Fibroblast of lung (primary cell): ENCODE data around the gene CPNE2. TPM values are rescaled to one million over a fixed set of nuclear protein-coding genes. Genes with fewer than 3 reads are reported as not detected.

Experiments used
- DNase-seq, 2 donors: peaks; one replicate each; pipeline versions ENCODE4 v3.0.0 to v3.0.0-alpha.2; 2010; ENCODE audit warnings: low read depth in 2 of 2
- H2AFZ ChIP-seq: 2 replicates; pipeline ENCODE4 v1.5.1; 2012; ENCODE audit warnings: low read length, control low read depth, inconsistent platforms
- H3K27ac ChIP-seq: 2 replicates; pipeline ENCODE4 v1.5.1; 2011; ENCODE audit warnings: low read length, control low read depth; ENCODE audit not compliant: insufficient read depth
- H3K27me3 ChIP-seq: 2 replicates; pipeline ENCODE4 v1.5.1; 2011; ENCODE audit warnings: mild to moderate bottlenecking, low read length; ENCODE audit not compliant: control insufficient read depth, insufficient read depth
- H3K36me3 ChIP-seq: 2 replicates; pipeline ENCODE4 v1.5.1; 2011; ENCODE audit warnings: low read length; ENCODE audit not compliant: control insufficient read depth, insufficient read depth
- H3K4me1 ChIP-seq: 2 replicates; pipeline ENCODE4 v1.5.1; 2011; ENCODE audit warnings: low read length; ENCODE audit not compliant: control insufficient read depth, insufficient read depth; ENCODE audit errors: extremely low read depth
- H3K4me2 ChIP-seq: 2 replicates; pipeline ENCODE4 v1.5.1; 2011; ENCODE audit warnings: low read length, control low read depth; ENCODE audit not compliant: insufficient read depth; ENCODE audit errors: extremely low read depth
- H3K4me3 ChIP-seq, 4 experiments: fragments of 200-600 bp in 1 of 4; sonication (generic) in 1 of 4; replicated peaks in 1 of 4; 2 replicates each; pipeline ENCODE4 v1.5.1; 2011 to 2016; ENCODE audit warnings: low read length in 4 of 4, low read depth in 3 of 4, mild to moderate bottlenecking in 3 of 4, control low read depth in 2 of 4, inconsistent platforms in 1 of 4, mixed read lengths in 1 of 4; ENCODE audit not compliant: insufficient read depth in 1 of 4; ENCODE audit errors: control extremely low read depth in 1 of 4
- H3K79me2 ChIP-seq: 2 replicates; pipeline ENCODE4 v1.5.1; 2012; ENCODE audit warnings: mild to moderate bottlenecking, low read length, inconsistent platforms; ENCODE audit not compliant: control insufficient read depth, insufficient read depth
- H3K9ac ChIP-seq: 2 replicates; pipeline ENCODE4 v1.5.1; 2011; ENCODE audit warnings: mild to moderate bottlenecking, low read length, control low read depth; ENCODE audit not compliant: insufficient read depth
- H3K9me3 ChIP-seq: 2 replicates; pipeline ENCODE4 v1.5.1; 2012; ENCODE audit warnings: low read depth, low read length; ENCODE audit not compliant: control insufficient read depth, insufficient read depth
- H4K20me1 ChIP-seq: 2 replicates; pipeline ENCODE4 v1.5.1; 2011; ENCODE audit warnings: low read length; ENCODE audit not compliant: control insufficient read depth, insufficient read depth; ENCODE audit errors: extremely low read depth
- CTCF ChIP-seq, 2 donors: IDR thresholded peaks in 1 of 2; conservative IDR thresholded peaks in 1 of 2; 1 replicate in 1 of 2; 2 replicates in 1 of 2; pipeline ENCODE4 v1.5.1; 2011 to 2012; ENCODE audit warnings: low read length in 2 of 2, control low read depth in 1 of 2, inconsistent platforms in 1 of 2, low read depth in 1 of 2, mild to moderate bottlenecking in 1 of 2
- EZH2 ChIP-seq: IDR thresholded peaks from 2 replicates; pipeline ENCODE4 v1.5.1; 2012; ENCODE audit warnings: low read length, control low read depth, mild to moderate bottlenecking; ENCODE audit errors: missing control alignments
- polyA plus RNA-seq, 2 donors: library from polyadenylated mRNA; depleted of rRNA in 1 of 2; stranded (reverse) in 1 of 2; unstranded in 1 of 2; fragments of >200 nt; gene quantifications; 2 replicates each; pipeline ENCODE4 v1.2.1, GENCODE V29; 2011 to 2012; ENCODE audit warnings: missing spikeins in 1 of 2
- total RNA-seq: library from RNA; depleted of rRNA; stranded (reverse); fragments of >200 nt; gene quantifications from 2 replicates; pipeline ENCODE4 v1.2.1, GENCODE V29; 2014

The CPNE2 gene
- total and polyA plus RNA-seq, 2 donors (not counting 1 experiment from before 2014, with no cell fraction given) = 20.5 to 39.6 TPM

DNA sequence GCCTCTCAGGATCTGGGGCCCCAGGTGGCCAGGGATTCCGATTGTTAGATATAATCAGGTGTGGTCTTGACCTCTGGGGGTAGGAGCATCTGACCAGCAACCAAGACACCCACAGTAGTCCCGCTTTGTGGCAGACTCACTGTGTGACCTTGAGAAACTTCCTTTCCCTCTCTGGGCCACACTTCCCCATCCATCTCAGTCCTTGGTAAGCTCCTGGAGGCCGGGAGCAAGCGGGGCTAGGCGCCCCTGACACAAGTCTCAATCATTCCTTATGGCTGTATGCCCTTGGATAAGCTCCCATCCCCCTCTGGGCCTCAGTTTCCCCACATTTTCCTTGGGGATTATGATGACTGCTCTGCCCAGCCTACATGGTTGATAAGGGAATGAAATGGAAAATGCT is 21.3 kb downstream of the CPNE2 start:
- H3K4me2 ChIP-seq = no peak overlapping the region
- no peak for TF ChIP-seq EZH2
- TF ChIP-seq CTCF (conservative IDR thresholded peaks at IDR 0.05 in 1 of 2, IDR thresholded peaks at IDR 0.05 in 1 of 2; ENCODE audit: low read depth in 1 of 2, low read length in 2 of 2) = no peak

GRCh38 chr16:57115168-57115513 is 22.8 kb downstream of the CPNE2 start:
- no peaks in the 10 kb centered on the region for H3K79me2 ChIP-seq
- no peaks in the 10 kb centered on the region for H4K20me1 ChIP-seq
- DNase-seq = peak in 1 of 2 donors; percentile 31
- H3K9me3 ChIP-seq = no peaks in the 10 kb centered on the region
- no peak overlapping the region for H2AFZ ChIP-seq
- TF ChIP-seq EZH2 (no peak), CTCF (conservative IDR thresholded peaks at IDR 0.05 in 1 of 2, IDR thresholded peaks at IDR 0.05 in 1 of 2; ENCODE audit: low read depth in 1 of 2, low read length in 2 of 2) (no peak)
- peak overlapping the region; percentile 75 for H3K27ac ChIP-seq
- H3K27me3 ChIP-seq = no peaks in the 10 kb centered on the region
- peaks cover 16% of the 10 kb centered on the region for H3K4me1 ChIP-seq
- peak overlapping the region; percentile 8 for H3K4me2 ChIP-seq
- H3K4me3 ChIP-seq = no peak overlapping the region
- H3K9ac ChIP-seq = no peak overlapping the region
- H3K36me3 ChIP-seq = no peaks in the 10 kb centered on the region

More for the DNA sequence above, 21.3 kb downstream of the CPNE2 start:
- peaks cover 16% of the 10 kb centered on the region for H3K4me1 ChIP-seq
- H3K36me3 ChIP-seq = no peaks in the 10 kb centered on the region
- no peak overlapping the region for H3K4me3 ChIP-seq
- H3K9ac ChIP-seq = no peak overlapping the region
- no peaks in the 10 kb centered on the region for H3K79me2 ChIP-seq
- H3K9me3 ChIP-seq = no peaks in the 10 kb centered on the region
- no peak overlapping the region for H3K27ac ChIP-seq
- DNase-seq = no peak
- no peaks in the 10 kb centered on the region for H4K20me1 ChIP-seq
- H3K27me3 ChIP-seq = no peaks in the 10 kb centered on the region
- no peak overlapping the region for H2AFZ ChIP-seq

DNA sequence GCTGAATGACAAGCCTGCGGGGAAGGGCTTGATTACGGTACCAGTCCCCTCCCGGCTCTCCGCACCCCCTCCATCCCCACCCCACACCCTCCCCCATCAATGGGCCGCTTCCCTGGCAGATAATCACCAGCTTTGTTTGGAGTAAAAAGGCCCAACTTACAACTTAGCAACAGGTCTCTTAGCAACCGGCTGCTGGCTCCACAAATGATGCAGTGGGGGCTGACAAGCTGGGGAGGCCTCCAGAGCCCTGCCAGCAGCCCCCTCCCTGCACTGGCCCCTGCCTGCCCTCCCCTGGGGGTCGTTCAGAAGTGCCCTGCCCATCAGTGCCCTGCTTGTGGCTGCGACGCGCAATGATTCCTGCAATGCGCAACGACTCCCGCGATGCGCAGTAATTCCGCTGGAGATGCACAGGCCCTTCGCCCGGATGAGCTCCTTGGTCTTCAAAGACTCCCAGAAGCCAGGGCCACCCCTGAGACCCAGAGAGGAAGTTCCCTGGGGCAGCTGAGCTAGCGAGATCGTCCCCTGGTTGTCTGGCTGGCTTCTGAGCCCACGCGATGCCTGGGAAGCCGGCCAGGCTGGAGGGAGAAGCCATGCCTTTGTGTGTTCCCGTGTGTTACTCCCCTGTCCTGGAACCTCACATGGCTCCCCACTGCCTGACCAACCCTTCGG is 23.3 kb downstream of the CPNE2 start:
- no peaks in the 10 kb centered on the region for H4K20me1 ChIP-seq
- H3K9ac ChIP-seq = peak overlapping the region; percentile 52
- H3K4me2 ChIP-seq = peak overlapping the region; percentile 44
- peak; percentile 47 to 59 for DNase-seq
- H3K27me3 ChIP-seq = no peaks in the 10 kb centered on the region
- peak overlapping the region; percentile 75 for H3K27ac ChIP-seq
- no peak for TF ChIP-seq EZH2
- TF ChIP-seq CTCF (conservative IDR thresholded peaks at IDR 0.05 in 1 of 2, IDR thresholded peaks at IDR 0.05 in 1 of 2; ENCODE audit: low read depth in 1 of 2, low read length in 2 of 2) = no peak
- H3K36me3 ChIP-seq = no peaks in the 10 kb centered on the region
- no peaks in the 10 kb centered on the region for H3K9me3 ChIP-seq
- peaks cover 16% of the 10 kb centered on the region for H3K4me1 ChIP-seq
- no peaks in the 10 kb centered on the region for H3K79me2 ChIP-seq
- H3K4me3 ChIP-seq = no peak overlapping the region
- H2AFZ ChIP-seq = peak overlapping the region; percentile 35
